ENCODE results near the gene ANKS1A.

The ANKS1A gene

GRCh38 chr6:34961574-34961973 lies 72.5 kb downstream of the ANKS1A start:
- no peak overlapping the region for H3K4me3 ChIP-seq (replicated peaks in 1 of 2; ENCODE audit: low read depth in 2 of 2, low read length in 2 of 2)
- DNase-seq (ENCODE audit: low read depth in 2 of 2): no peak
- TF ChIP-seq CTCF (IDR thresholded peaks at IDR 0.05; ENCODE audit: low read depth, low read length): no peak

DNA sequence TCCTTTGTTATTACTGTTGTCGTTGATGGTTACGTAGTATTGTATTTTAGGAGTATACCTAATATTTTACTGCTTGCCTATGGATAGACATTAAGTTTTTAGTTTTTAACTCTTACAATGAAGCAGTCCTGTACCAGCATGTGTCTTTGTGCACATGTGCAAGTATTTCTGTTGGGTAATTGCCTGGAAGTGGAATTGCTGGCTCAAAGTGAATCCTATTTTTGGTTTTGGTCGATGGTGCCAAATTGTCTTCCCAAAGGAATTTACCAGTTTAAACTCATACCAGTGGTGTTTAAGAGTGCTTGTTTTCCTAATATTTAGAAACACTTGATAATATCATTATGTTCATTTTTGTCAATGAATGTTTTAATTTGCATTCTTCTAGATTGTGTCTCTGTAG lies 75.5 kb downstream of the ANKS1A start:
- TF ChIP-seq CTCF (IDR thresholded peaks at IDR 0.05; ENCODE audit: low read depth, low read length): no peak
- DNase-seq (ENCODE audit: low read depth in 2 of 2): peak; percentile 32 to 79
- no peak overlapping the region for H3K4me3 ChIP-seq (replicated peaks in 1 of 2; ENCODE audit: low read depth in 2 of 2, low read length in 2 of 2)

DNA sequence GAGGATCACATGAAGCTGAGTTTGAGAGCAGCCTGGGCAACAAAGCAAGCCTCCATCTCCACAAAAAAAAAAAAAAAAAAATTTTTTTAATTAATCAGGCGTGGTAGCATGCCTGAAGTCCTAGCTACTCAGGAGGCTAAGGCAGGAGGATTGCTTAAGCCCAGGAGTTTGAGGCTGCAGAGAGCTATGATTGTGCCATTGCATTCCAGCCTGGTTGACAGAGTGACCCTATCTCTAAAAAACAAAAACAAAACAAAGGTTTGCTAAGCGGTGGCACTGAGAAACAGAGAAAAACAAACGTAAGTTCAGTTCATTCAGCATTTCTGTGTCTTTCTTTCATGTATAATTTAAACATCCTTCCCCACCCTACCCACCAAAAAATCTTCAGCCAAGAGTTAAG lies 78.4 kb downstream of the ANKS1A start:
- DNase-seq (ENCODE audit: low read depth in 2 of 2): no peak
- TF ChIP-seq CTCF (IDR thresholded peaks at IDR 0.05; ENCODE audit: low read depth, low read length): no peak
- H3K4me3 ChIP-seq (replicated peaks in 1 of 2; ENCODE audit: low read depth in 2 of 2, low read length in 2 of 2): no peak overlapping the region

GRCh38 chr6:34969662-34970265 lies 80.7 kb downstream of the ANKS1A start:
- TF ChIP-seq CTCF (IDR thresholded peaks at IDR 0.05; ENCODE audit: low read depth, low read length): no peak
- no peak for DNase-seq (ENCODE audit: low read depth in 2 of 2)

GRCh38 chr6:34970488-34970887 lies 81.4 kb downstream of the ANKS1A start:
- TF ChIP-seq CTCF (IDR thresholded peaks at IDR 0.05; ENCODE audit: low read depth, low read length): no peak
- DNase-seq (ENCODE audit: low read depth in 2 of 2): no peak
- H3K4me3 ChIP-seq (replicated peaks in 1 of 2; ENCODE audit: low read depth in 2 of 2, low read length in 2 of 2): no peak overlapping the region

More at GRCh38 chr6:34969662-34970265, 80.7 kb downstream of the ANKS1A start:
- H3K4me3 ChIP-seq (replicated peaks in 1 of 2; ENCODE audit: low read depth in 2 of 2, low read length in 2 of 2): no peak overlapping the region

- peak; percentile 42 to 58 for DNase-seq (ENCODE audit: low read depth in 2 of 2)
- no peak overlapping the region for H3K4me3 ChIP-seq (replicated peaks in 1 of 2; ENCODE audit: low read depth in 2 of 2, low read length in 2 of 2)
- no peak for TF ChIP-seq CTCF (IDR thresholded peaks at IDR 0.05; ENCODE audit: low read depth, low read length)
These were observed 81.9 kb downstream of the ANKS1A start for GRCh38 chr6:34970957-34971356.

Data from cardiac fibroblast (primary cell).